GM23338 (cell line): ENCODE results near the gene TTC8. TPM values are rescaled to one million over a fixed set of nuclear protein-coding genes. Genes with fewer than 3 reads are reported as not detected.

Experiments used
- ATAC-seq: fragments of 200-7000 bp; cut with Tn5 transposase; 3 replicates; pipeline ENCODE4 v1.9.1; 2020
- DNase-seq: peaks from one replicate; pipeline ENCODE4 v3.0.0-alpha.2; 2015; ENCODE audit warnings: low spot score
- H2AFZ ChIP-seq: fragments of 200-600 bp; sonication (generic); 2 replicates; pipeline ENCODE4 v1.8.0; 2016; ENCODE audit warnings: antibody characterized with exemption, mild to moderate bottlenecking, moderate library complexity
- H3F3A ChIP-seq: fragments of 200-600 bp; sonication (generic); replicated peaks from 2 replicates; pipeline ENCODE4 v1.8.0; 2017; ENCODE audit warnings: antibody characterized with exemption, mixed run types, low read depth
- H3K27ac ChIP-seq: fragments of 200-600 bp; sonication (generic); 2 replicates; pipeline ENCODE4 v1.6.1; 2016; ENCODE audit warnings: low read depth
- H3K27me3 ChIP-seq: fragments of 200-600 bp; sonication (generic); 2 replicates; pipeline ENCODE4 v1.8.0; 2016; ENCODE audit warnings: mild to moderate bottlenecking, mixed run types, moderate library complexity; ENCODE audit not compliant: insufficient read depth
- H3K36me3 ChIP-seq: fragments of 200-600 bp; sonication (generic); 2 replicates; pipeline ENCODE4 v1.8.0; 2016; ENCODE audit warnings: mild to moderate bottlenecking; ENCODE audit not compliant: insufficient read depth
- H3K4me1 ChIP-seq: fragments of 200-600 bp; sonication (generic); 2 replicates; pipeline ENCODE4 v1.8.0; 2016; ENCODE audit warnings: mild to moderate bottlenecking, moderate library complexity; ENCODE audit not compliant: insufficient read depth
- H3K4me2 ChIP-seq: fragments of 200-600 bp; sonication (generic); 2 replicates; pipeline ENCODE4 v1.7.1; 2017; ENCODE audit warnings: mixed run types
- H3K4me3 ChIP-seq: fragments of 200-600 bp; sonication (generic); 2 replicates; pipeline ENCODE4 v1.6.1; 2016; ENCODE audit warnings: mixed run types
- H3K79me2 ChIP-seq: fragments of 200-600 bp; sonication (generic); replicated peaks from 2 replicates; pipeline ENCODE4 v1.8.0; 2017; ENCODE audit warnings: mild to moderate bottlenecking; ENCODE audit not compliant: insufficient read depth
- H3K9me2 ChIP-seq: fragments of 200-600 bp; sonication (generic); 2 replicates; pipeline ENCODE4 v1.8.0; 2017; ENCODE audit not compliant: insufficient read depth
- H4K20me1 ChIP-seq: fragments of 200-600 bp; sonication (generic); replicated peaks from 2 replicates; pipeline ENCODE4 v1.8.0; 2017; ENCODE audit warnings: mild to moderate bottlenecking; ENCODE audit not compliant: insufficient read depth
- H3K27ac Mint-ChIP-seq: 2 replicates; pipeline ENCODE4 v1.8.0; 2020; ENCODE audit warnings: inconsistent platforms, mild to moderate bottlenecking, moderate library complexity, mixed read lengths
- H3K27me3 Mint-ChIP-seq: 3 replicates; pipeline ENCODE4 v1.8.0; 2022; ENCODE audit warnings: low read depth, mild to moderate bottlenecking, moderate library complexity, mixed read lengths, inconsistent platforms; ENCODE audit not compliant: insufficient read depth, poor library complexity
- H3K36me3 Mint-ChIP-seq: 3 replicates; pipeline ENCODE4 v1.8.0; 2021; ENCODE audit warnings: low read depth, mild to moderate bottlenecking, inconsistent platforms, moderate library complexity, mixed read lengths
- H3K4me1 Mint-ChIP-seq: 3 replicates; pipeline ENCODE4 v1.8.0; 2020; ENCODE audit warnings: mild to moderate bottlenecking, inconsistent platforms, mixed read lengths
- H3K4me3 Mint-ChIP-seq: 3 replicates; pipeline ENCODE4 v1.8.0; 2021; ENCODE audit warnings: moderate library complexity, mild to moderate bottlenecking, inconsistent platforms, mixed read lengths
- H3K9me3 Mint-ChIP-seq: 3 replicates; pipeline ENCODE4 v1.8.0; 2020; ENCODE audit warnings: moderate library complexity, mild to moderate bottlenecking, inconsistent platforms, mixed read lengths
- CREB1 ChIP-seq: fragments of 250-450 bp; sonication (Bioruptor Pico); IDR thresholded peaks from 2 replicates; pipeline ENCODE4 v1.5.0; 2020; ENCODE audit warnings: low read depth, mild to moderate bottlenecking, moderate library complexity
- CTCF ChIP-seq, 2 experiments: fragments of 200-600 bp in 1 of 2; sonication (generic) in 1 of 2; conservative IDR thresholded peaks; 2 replicates each; pipeline versions ENCODE4 v1.5.1 to v1.6.1; 2016 to 2017; ENCODE audit warnings: antibody characterized with exemption in 2 of 2, low read depth in 2 of 2, mild to moderate bottlenecking in 2 of 2, moderate library complexity in 1 of 2
- ETS1 ChIP-seq: IDR thresholded peaks from 2 replicates; pipeline ENCODE4 v1.6.1; 2016; ENCODE audit warnings: antibody characterized with exemption
- EZH2 ChIP-seq: fragments of 200-600 bp; sonication (generic); IDR thresholded peaks from one replicate; pipeline ENCODE4 v1.8.0; 2017; ENCODE audit warnings: antibody characterized with exemption, mild to moderate bottlenecking, low read depth; ENCODE audit not compliant: unreplicated experiment
- EZH2phosphoT487 ChIP-seq: fragments of 200-600 bp; sonication (generic); IDR thresholded peaks from one replicate; pipeline ENCODE4 v1.8.1; 2018; ENCODE audit warnings: antibody characterized with exemption; ENCODE audit not compliant: unreplicated experiment
- JUNB ChIP-seq: IDR thresholded peaks from one replicate; pipeline ENCODE4 v1.6.1; 2016; ENCODE audit warnings: antibody characterized with exemption; ENCODE audit not compliant: unreplicated experiment
- POLR2AphosphoS5 ChIP-seq: IDR thresholded peaks from 2 replicates; pipeline ENCODE4 v1.6.1; 2016; ENCODE audit warnings: antibody characterized with exemption, low read depth
- REST ChIP-seq: IDR thresholded peaks from one replicate; pipeline ENCODE4 v1.6.1; 2018; ENCODE audit warnings: antibody characterized with exemption; ENCODE audit not compliant: unreplicated experiment
- STAT1 ChIP-seq: IDR thresholded peaks from one replicate; pipeline ENCODE4 v1.6.1; 2016; ENCODE audit warnings: antibody characterized with exemption; ENCODE audit not compliant: unreplicated experiment
- ZNF114 ChIP-seq: fragments of 250-450 bp; sonication (Bioruptor Pico); IDR thresholded peaks from 2 replicates; pipeline ENCODE4 v1.5.0; 2020; ENCODE audit warnings: mild to moderate bottlenecking, moderate library complexity
- ZNF462 ChIP-seq: fragments of 250-450 bp; sonication (Bioruptor Pico); IDR thresholded peaks from 2 replicates; pipeline ENCODE4 v1.5.0; 2020; ENCODE audit warnings: mild to moderate bottlenecking, moderate library complexity
- polyA plus RNA-seq: library from polyadenylated mRNA; unstranded; fragments of >200 nt; fragmentation: Nextera tagmentation; extraction: Ambion mirVana; gene quantifications from 2 replicates; pipeline ENCODE4 v1.2.1, GENCODE V29; 2016
- total RNA-seq: library from RNA; depleted of rRNA; stranded (reverse); fragments of >200 nt; shearing (Covaris generic); gene quantifications from 2 replicates; pipeline ENCODE4 v1.2.3, GENCODE V29; 2014

Gene TTC8
- total and polyA plus RNA-seq, 2 experiments from 2014 or later: 7.5 to 10.5 TPM

- TF ChIP-seq REST (no peak), EZH2 (no peak)
Measured at GRCh38 chr14:88844980-88845491, 20.6 kb downstream of the TTC8 start (continued).

GRCh38 chr14:88848571-88848970 lies 24.1 kb downstream of the TTC8 start:
- Mint-ChIP-seq H3K27me3 (no peaks in the 10 kb centered on the region), H3K9me3 (no peaks in the 10 kb centered on the region), H3K4me3 (no peak overlapping the region), H3K36me3 (no peaks in the 10 kb centered on the region; the same call in 2 of the 3 replicates), H3K4me1 (peaks cover 29% of the 10 kb centered on the region), H3K27ac (no peak overlapping the region)
- Histone ChIP-seq H4K20me1 (no peaks in the 10 kb centered on the region), H3F3A (no peaks in the 10 kb centered on the region), H3K4me3 (no peak overlapping the region), H3K4me1 (peaks cover 27% of the 10 kb centered on the region), H3K79me2 (no peaks in the 10 kb centered on the region), H2AFZ (no peak overlapping the region), H3K36me3 (no peaks in the 10 kb centered on the region), H3K27me3 (no peaks in the 10 kb centered on the region), H3K27ac (no peak overlapping the region), H3K4me2 (no peak overlapping the region), H3K9me2 (no peaks in the 10 kb centered on the region)
- DNase-seq: no peak
- ATAC-seq: no peak
- TF ChIP-seq STAT1: no peak
- TF ChIP-seq ZNF114: no peak
- no peak for TF ChIP-seq CTCF (conservative IDR thresholded peaks at IDR 0.05; ENCODE audit: low read depth in 2 of 2)
- TF ChIP-seq JUNB: no peak
- TF ChIP-seq EZH2phosphoT487: no peak
- no peak for TF ChIP-seq ETS1
- no peak for TF ChIP-seq CREB1 (CRISPR knock-in tag)
- no peak for TF ChIP-seq ZNF462 (CRISPR knock-in tag)
- no peak for TF ChIP-seq POLR2AphosphoS5
- no peak for TF ChIP-seq EZH2
